ENCODE results near the gene GABRR3.
A peak's percentile ranks its signal among the peaks of the same experiment; 100 is the strongest.

Gene GABRR3

GRCh38 chr3:97954228-97954827 lies 80.8 kb downstream of the GABRR3 start:
- no peak for DNase-seq

GRCh38 chr3:97952872-97953271 lies 82.2 kb downstream of the GABRR3 start:
- no peak for DNase-seq

- no peak for DNase-seq
These were observed 82.8 kb downstream of the GABRR3 start for GRCh38 chr3:97952280-97952679.

- DNase-seq: no peak
These were observed 84.8 kb downstream of the GABRR3 start for GRCh38 chr3:97950360-97950759.

- no peak for DNase-seq
These were observed 85.4 kb downstream of the GABRR3 start for GRCh38 chr3:97949743-97950142.

GRCh38 chr3:97949110-97949485 lies 86.0 kb downstream of the GABRR3 start:
- DNase-seq: no peak

GRCh38 chr3:97948351-97949109 lies 86.6 kb downstream of the GABRR3 start:
- no peak for DNase-seq

- DNase-seq: no peak
These were observed 92.1 kb downstream of the GABRR3 start for GRCh38 chr3:97942801-97943546.

GRCh38 chr3:97940034-97940433 lies 95.1 kb downstream of the GABRR3 start:
- peak; percentile 29 for DNase-seq

GRCh38 chr3:97939401-97939800 lies 95.7 kb downstream of the GABRR3 start:
- DNase-seq: no peak

- DNase-seq: no peak
These were observed 96.7 kb downstream of the GABRR3 start for GRCh38 chr3:97938444-97938843.

- DNase-seq: no peak
These were observed 97.9 kb downstream of the GABRR3 start for GRCh38 chr3:97937205-97937604.

- DNase-seq: no peak
These were observed 99.3 kb downstream of the GABRR3 start for GRCh38 chr3:97935842-97936241.

All from CD4-positive, alpha-beta T cell treated with Interleukin-4 for 4 hours (primary cell).